Activated CD4-positive, alpha-beta T cell treated with anti-CD3 and anti-CD28 coated beads, Interleukin-2, Interleukin-6, amounts not matched to agents 100 ng/mL and 50 ng/mL, durations not matched to agents 16 hours and 8 hours (primary cell): ENCODE measurements around the gene MAP3K2.

ENCODE experiments used
- DNase-seq: peaks from one replicate; pipeline ENCODE4 v3.0.0-alpha.2; 2020

MAP3K2 gene

GRCh38 chr2:127407091-127407490 is 19.3 kb upstream of the MAP3K2 start:
- no peak for DNase-seq

GRCh38 chr2:127406454-127406853 is 18.7 kb upstream of the MAP3K2 start:
- no peak for DNase-seq

- no peak for DNase-seq
Observed at GRCh38 chr2:127405255-127405610, 17.5 kb upstream of the MAP3K2 start.

- no peak for DNase-seq
Observed at GRCh38 chr2:127404466-127405254, 16.9 kb upstream of the MAP3K2 start.

GRCh38 chr2:127403460-127403859 is 15.7 kb upstream of the MAP3K2 start:
- no peak for DNase-seq

- peak; percentile 36 for DNase-seq
Observed at GRCh38 chr2:127401757-127402695, 14.3 kb upstream of the MAP3K2 start.

GRCh38 chr2:127400897-127401756 is 13.4 kb upstream of the MAP3K2 start:
- DNase-seq, result peak; percentile 41

GRCh38 chr2:127400533-127400896 is 12.7 kb upstream of the MAP3K2 start:
- DNase-seq, result no peak

- peak; percentile 81 for DNase-seq
Observed at GRCh38 chr2:127398239-127398590, 10.4 kb upstream of the MAP3K2 start.

GRCh38 chr2:127397568-127398238 is 9.9 kb upstream of the MAP3K2 start:
- DNase-seq, result no peak

GRCh38 chr2:127394492-127394891 is 6.7 kb upstream of the MAP3K2 start:
- no peak for DNase-seq

GRCh38 chr2:127392828-127393578 is 5.2 kb upstream of the MAP3K2 start:
- no peak for DNase-seq

GRCh38 chr2:127392133-127392827 is 4.5 kb upstream of the MAP3K2 start:
- DNase-seq, result no peak

GRCh38 chr2:127389778-127390435 is 2.1 kb upstream of the MAP3K2 start:
- DNase-seq, result peak; percentile 43

GRCh38 chr2:127388423-127389164 is 819 bp upstream of the MAP3K2 start:
- peak; percentile 69 for DNase-seq

- peak; percentile 87 for DNase-seq
Observed at GRCh38 chr2:127386764-127387654, 766 bp downstream of the MAP3K2 start.

- no peak for DNase-seq
Observed at GRCh38 chr2:127386246-127386645, 1.5 kb downstream of the MAP3K2 start.

GRCh38 chr2:127384529-127384928 is 3.2 kb downstream of the MAP3K2 start:
- DNase-seq, result no peak

- DNase-seq, result no peak
Observed at GRCh38 chr2:127382831-127383230, 4.9 kb downstream of the MAP3K2 start.
